Measurements from ENCODE around the gene CYP4F8. TPM values are rescaled to one million over a fixed set of nuclear protein-coding genes. Genes with fewer than 3 reads are reported as not detected.

CYP4F8 gene
- total RNA-seq, 1 donor from 2014 or later, result 2.0 TPM

DNA sequence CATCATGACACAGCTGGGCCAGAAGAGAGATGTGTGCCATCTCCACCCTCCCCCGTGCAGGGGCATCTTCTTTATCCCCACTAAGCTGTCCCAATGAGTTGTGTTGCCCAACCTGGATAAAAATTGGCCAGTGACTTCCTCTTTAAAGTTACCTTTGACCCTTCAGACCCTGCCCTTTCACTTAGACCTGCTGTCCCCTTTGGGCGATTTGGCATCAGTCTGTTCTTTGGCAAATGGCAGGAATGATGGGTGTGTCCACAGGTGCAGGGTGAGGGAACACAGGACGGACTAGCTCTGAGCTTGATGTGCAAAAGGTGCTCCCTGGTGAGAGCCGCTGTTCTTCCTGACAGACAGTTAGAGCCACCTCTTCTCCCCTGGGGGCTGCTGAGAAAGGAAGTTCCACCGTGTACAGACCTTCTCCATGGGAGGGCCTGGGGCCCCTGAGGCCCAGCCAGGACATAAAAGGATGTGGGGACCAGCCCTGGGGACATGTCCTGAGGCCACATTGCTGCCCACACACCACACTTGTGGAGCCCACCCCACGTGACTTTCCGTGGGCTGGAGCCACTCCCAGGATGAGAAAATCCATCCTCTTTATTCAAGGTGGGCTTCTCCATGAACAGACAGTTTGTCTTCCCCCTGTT lies 1.7 kb downstream of the CYP4F8 start:
- DNase-seq (ENCODE audit: low spot score), result no peak

DNA sequence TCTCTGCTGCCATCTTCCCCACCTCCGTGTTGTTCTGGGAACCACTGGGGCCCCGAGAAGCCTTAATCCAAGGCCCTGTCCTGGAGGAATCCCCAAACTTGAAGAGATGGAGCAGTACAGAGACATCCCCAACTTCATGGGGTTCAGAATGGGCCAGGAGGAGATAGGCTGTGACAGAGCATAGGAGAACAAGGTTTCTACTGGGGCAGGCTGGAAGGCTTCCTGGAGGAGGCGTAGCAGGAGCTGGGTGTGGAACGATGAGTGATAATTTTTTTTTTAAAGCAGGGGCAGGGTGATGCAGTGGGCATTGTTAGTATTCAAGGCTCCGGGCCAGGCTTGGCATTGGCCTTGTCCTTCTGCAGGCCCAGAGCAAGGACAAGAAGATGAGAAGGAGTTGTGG lies 3.3 kb downstream of the CYP4F8 start:
- DNase-seq (ENCODE audit: low spot score), result no peak

DNA sequence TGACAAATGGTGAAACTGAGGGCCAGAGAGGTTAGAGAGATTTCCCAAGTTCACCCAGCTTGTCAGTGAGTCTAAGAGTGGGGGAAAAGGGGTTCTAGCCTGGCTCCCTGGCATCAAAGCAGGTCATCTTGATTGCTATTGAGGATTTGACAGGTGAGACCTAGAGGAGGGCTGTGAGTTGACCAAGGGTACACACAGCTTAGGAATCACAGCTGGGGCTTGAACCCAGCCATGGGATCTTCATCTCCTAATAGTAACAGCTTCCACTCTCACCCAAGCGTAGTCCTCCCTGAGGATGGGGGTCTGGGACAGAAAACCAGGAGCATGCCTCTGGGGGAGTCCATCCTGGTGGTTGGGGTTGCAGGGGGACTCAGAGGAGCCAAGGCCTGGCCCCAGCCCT lies 6.8 kb downstream of the CYP4F8 start:
- no peak for DNase-seq (ENCODE audit: low spot score)

DNA sequence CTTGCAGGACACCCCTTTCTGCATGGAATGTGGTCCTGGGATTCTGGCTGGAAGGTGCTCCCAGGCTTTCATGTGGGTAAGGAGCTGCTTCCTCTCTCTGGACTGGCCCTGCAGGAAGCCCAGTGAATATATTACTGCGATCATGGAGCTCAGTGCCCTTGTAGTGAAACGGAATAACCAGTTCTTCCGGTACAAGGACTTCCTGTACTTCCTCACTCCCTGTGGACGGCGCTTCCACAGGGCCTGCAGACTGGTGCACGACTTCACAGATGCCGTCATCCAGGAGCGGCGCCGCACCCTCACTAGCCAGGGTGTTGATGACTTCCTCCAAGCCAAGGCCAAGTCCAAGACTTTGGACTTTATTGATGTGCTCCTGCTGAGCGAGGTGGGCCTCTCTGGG lies 8.0 kb downstream of the CYP4F8 start:
- peak; percentile 86 for DNase-seq (ENCODE audit: low spot score)

DNA sequence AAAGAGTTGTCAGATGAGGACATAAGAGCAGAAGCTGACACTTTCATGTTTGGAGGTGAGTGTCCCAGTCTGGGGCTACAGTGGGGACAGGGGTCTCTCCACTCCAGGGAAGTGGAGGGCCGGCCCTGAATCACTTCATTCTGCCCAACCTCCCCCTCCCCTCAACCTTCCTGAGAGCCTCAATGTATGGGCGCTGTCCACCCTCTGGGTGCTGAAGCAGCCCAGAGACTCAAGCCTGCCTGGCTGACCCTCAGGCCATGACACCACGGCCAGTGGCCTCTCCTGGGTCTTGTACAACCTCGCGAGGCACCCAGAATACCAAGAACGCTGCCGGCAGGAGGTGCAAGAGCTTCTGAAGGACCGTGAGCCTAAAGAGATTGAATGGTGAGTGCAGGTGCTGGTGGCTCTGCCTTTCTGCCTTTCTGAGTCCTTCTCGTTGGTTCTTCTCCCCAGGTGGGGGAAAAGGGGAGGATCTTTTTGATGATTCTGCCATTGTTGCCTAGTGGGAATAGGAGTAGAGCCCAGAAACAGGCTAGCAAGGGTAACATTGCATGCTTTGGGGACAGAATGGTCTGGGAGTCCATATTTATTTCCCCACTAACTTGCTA lies 8.8 kb downstream of the CYP4F8 start:
- DNase-seq (ENCODE audit: low spot score), result peak; percentile 23

DNA sequence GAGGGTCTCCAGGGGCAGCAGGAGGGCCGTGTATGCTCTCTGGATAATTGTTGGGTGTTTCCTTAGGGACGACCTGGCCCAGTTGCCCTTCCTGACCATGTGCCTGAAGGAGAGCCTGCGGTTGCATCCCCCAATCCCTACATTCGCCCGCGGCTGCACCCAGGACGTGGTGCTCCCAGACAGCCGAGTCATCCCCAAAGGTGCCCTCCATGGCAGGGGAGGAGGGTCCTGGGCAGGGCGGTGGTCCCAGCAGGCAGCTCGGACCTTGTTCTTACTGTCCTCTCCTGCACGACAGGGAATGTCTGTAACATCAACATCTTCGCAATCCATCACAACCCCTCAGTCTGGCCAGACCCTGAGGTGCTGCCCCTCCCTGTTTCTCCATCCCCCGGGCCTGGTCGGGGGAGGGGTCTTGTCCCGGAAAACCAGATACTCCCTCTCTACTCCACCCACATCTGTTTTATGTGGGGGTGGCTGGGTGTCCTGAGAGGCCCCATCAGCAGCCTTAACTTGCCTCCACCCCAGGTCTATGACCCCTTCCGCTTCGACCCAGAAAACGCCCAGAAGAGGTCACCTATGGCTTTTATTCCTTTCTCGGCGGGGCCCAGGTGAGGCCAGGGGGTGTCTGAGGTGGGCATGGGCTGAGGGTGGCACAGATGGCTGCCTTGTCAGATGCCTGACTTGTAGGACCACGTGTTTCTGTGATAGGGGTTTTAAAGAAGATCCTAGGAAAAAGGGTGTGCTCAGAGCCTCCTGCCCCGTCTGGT lies 13.4 kb downstream of the CYP4F8 start:
- no peak for DNase-seq (ENCODE audit: low spot score)

DNA sequence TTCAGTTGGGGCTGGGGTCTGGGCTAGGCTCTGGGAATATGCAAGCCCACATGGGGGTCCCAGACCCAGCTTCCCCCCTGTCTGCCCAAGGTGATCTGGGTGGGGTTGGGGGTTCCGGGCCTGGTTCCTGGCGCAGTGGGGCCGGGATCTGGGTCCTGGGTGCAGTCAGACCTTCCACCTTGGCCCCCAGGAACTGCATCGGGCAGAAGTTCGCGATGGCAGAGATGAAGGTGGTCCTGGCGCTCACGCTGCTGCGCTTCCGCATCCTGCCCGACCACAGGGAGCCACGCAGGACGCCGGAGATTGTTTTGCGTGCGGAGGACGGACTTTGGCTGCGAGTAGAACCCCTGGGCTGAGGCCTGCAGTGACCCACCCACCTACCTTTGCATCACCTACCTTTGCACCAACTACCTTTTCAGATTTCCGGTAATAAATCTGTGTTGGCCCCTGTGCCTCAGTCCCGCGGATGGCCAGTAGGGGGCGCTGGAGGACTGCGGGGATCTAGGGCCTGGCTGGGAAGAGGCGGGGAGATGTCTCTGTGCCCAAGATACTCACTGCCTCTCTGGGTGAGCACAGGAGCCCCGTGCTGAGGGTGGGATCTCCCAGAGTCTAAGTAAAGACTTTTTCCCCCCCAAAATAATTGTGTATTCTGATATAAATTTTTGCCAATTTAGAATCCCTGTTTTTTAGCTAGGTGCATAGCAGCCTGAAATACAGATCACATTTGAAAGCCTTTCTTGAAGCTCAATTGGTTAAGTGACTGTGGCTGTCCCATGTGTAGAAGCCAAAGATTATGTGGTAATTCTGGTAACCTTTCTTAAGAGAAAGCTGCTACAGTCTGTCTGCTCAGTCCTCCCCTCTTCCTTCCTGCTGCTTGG lies 14.2 kb downstream of the CYP4F8 start:
- peak; percentile 82 for DNase-seq (ENCODE audit: low spot score)

DNA sequence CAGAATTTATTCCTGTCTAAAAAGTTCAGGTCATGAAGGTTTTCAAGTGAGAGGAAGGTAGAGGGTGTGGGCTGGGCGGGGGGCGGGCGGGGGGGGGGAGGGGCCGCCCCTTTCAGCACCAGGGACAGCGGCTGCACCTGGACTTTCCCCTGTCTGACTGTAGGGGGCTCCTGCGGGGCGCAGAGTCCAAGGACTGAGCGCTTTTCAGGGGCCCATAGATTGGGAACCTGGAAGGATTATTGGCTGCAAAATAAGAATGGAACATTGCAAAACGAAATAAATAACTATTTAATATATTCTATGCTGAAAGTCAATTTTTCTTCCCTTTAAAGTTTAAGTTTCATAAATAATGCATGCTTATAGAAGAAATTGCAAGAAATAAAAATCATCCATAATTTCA lies 16.8 kb downstream of the CYP4F8 start:
- DNase-seq (ENCODE audit: low spot score), result no peak

DNA sequence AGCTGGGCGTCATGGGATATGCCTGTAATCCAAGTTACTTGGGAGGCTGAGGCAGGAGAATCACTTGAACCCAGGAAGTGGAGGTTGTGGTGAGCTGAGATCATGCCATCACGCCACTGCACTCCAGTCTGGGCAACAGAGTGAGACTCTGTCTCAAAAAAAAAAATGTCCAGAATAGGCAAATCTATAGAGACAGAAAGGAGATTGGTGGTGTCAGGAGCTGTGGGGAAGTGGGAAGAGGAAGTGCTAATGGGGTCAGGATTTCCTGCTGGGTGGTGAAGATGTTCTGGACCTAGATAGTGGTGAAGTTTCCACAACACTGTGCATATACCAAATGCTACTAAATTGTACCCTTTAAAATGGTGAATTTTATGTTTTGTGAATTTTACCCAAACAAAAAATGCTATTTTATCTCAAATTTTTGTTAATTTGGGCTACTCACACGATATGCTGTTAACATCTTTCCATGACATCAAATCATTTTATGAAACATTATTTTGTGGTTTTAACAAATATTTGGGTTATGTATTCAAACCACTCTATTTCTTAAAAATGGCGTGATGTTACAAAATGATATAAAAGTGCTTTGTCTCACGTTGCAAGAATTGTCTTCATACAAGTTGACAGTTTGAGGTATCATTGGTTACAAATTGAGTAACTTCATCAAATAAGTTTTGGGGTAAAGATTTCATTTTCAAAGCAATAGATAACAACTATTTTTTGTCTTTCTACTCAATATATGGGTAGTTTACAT lies 18.2 kb downstream of the CYP4F8 start:
- DNase-seq (ENCODE audit: low spot score), result no peak

DNA sequence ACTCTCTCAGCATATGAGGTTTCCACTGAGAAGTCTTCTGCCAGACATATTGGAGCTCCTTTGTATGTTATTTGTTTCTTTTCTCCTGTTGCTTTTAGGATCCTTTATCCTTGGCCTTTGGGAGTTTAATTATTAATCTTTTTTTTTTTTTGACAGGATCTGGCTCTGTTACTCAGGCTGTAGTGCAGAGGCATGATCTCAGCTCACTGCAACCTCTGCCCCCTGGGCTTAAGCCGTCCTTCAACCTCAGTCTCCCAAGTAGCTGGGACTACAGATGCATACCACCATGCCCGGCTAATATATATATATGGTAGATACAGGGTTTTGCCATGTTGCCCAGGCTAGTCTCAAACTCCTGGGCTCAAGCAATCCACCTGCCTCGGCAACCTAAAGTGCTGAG lies 19.1 kb downstream of the CYP4F8 start:
- DNase-seq (ENCODE audit: low spot score), result no peak

DNA sequence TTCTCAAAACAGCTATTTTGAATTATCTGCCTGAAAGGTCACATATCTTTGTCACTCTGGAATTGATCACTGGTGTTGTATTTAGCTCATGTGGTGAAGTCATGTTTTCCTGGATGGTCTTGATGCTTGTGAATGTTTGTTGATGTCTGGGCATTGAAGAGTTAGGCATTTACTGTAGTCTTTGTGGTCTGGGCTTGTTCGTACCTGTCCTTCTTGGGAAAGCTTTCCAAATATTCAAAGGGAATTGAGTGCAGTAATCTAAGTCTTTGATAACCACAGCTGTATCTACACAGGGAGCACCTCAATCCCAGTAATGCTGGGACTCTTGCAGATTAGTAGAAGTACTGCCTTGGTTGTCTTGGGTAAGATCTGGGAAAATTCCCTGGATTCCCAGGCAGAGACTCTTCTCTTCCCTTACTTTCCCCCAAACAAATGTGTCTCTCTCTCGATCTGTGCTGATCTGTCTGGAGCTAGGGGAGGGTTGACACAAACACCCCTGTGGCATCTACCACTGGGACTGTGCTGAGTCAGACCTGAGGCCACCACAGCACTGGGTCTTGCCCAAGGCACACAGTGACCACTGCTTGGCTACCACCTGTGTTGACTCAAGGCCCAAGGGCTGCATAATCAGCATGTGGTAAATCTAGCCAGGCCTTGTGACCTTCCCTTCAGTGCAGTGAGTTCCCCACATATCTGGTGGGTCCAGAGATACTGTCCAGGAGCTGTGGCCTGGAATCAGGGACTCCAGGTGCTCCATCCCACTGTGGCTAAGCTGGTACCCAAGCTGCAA lies 20.2 kb downstream of the CYP4F8 start:
- no peak for DNase-seq (ENCODE audit: low spot score)

DNA sequence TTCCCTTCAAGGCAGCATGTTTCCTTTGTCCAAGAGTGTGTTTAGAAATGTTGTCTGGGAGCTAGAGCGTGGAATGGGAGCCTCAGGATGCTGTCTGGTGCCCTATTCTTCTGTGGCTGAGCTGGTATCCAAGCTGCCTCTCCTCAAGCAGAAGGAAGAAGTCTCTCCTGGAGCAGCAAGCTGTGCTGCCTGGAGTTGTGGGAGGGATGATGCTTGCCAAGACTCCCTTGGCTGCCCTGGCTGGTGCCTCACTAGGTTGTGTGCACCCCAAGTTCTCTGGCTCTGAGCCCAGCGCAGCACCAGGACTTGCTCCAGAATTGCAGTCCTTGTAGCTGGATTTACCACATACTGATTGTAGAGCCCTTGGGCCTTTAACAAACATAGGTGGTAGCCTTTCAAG lies 21.0 kb downstream of the CYP4F8 start:
- no peak for DNase-seq (ENCODE audit: low spot score)

DNA sequence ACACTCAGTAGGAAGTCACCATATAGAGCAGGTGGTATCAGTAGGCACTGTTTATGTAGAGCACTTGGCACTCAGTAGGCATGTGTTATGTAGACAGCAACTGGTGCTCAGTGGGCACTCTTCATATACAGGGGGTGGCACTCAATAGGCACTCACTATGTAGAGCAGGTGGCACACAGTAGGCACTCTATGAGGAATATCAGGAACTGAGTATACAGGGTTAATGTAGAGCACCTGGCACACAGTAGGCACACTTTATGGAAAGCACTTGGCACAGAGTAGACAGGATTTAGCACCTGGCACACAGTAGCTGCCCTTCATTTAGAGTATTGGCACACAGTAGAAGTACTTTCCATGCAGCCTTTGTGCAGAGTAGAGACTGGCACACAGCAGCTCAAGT lies 24.6 kb downstream of the CYP4F8 start:
- no peak for DNase-seq (ENCODE audit: low spot score)

DNA sequence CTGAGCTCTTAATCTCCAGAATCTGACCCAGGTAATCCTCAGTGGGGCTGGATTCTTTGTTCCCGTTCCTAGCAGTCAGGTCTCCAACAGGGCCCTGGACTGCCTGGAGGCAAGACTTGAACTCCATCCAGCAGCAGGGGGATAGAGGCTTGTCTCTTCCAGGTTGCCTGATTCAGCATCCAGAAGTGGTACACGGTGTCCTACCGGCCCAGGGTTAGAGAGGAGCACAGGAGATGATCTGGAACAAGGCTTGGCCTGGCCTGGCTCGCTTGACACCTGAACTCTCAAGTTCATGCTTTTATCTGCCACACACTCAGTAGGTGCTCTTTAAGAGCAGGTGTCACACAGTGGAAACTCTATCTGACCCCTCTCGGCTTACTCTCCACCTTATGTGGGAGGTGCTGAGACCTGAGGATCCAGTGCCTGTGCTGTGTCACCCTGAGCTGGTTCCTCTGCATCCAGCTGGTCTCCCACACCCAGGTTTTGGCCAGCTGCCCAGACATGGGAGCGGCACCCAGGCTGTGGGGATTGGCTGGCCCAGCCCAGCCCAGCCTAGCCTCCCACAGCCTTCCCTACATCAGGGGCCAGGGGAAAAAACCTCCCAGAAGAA lies 25.4 kb downstream of the CYP4F8 start, which contains the start of gene CYP4F3:
CYP4F3 (plus strand) TSS at position 604 of the 610 bp plus-strand sequence. CDS start 519 bp downstream, outside the sequence.
- DNase-seq (ENCODE audit: low spot score), result peak; percentile 94

DNA sequence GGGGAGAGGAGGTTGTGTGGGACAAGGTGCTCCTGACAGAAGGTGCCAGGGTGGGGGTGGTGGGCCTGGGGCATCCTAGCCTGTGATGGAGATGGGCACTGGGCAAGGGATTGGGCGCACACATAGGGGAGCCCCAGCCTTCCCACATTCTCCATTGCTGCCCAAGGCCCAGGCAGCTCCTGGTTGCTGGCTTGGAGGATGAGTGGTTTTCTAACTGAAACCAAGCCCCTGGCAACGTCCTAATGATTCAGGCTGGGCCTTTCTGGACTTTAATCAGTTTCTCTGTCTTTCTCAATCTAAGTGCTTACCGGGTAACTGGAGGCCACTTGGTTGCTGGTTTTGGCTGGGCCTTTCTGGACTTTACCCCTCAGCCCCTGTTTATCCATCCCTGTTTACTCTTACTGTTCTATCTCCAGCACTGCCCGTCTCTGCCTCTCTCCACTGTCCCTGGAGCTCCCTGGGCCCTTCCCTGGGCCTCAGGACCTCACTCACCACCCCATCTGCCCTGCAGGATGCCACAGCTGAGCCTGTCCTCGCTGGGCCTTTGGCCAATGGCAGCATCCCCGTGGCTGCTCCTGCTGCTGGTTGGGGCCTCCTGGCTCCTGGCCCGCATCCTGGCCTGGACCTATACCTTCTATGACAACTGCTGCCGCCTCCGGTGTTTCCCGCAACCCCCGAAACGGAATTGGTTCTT lies 26.0 kb downstream of the CYP4F8 start:
- DNase-seq (ENCODE audit: low spot score), result peak; percentile 75

DNA sequence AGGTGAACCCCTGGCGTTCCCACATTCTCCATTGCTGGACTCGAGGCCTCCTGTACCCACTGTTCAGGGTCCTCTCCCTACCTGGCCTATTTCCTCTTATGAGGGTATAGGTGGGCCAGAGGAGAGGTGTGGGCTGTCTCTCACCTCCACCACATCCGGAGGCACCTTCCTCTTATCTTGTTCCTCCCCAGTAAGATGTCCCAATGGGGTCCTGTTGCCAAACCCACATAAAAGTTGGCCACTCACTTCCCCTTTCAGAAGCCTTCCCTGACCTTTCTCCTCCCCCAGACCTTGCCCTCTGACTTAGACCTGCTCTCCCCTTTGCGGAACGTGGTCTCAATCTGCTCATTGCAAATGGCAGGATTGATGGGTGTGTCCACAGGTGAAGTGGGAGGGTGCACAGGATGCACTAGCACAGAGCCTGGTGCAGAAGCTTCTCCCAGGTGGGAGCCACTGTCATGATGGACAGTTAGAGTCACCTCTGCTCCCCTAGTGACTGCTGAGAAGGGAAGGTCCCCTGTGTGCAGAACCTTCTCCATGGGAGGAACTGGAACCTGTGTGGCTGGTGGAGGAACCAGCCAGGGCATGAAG lies 27.0 kb downstream of the CYP4F8 start:
- DNase-seq (ENCODE audit: low spot score), result no peak

DNA sequence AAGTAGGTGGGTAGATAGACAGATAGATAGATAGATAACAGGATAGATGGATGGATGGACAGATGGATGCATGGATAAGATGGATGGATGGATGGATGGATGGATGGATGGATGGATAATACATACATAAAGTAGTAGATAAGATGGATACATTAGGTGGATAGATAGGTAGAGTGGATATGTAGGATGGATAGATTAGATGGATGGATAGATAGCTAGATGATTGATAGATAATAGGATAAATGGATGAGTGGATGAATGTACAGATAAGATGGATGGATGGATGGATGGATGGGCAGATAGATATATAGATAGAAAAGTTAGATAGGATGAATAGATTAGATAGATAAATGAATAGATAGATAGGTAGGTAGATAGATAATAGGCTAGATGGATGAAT lies 27.8 kb downstream of the CYP4F8 start:
- DNase-seq (ENCODE audit: low spot score), result no peak

DNA sequence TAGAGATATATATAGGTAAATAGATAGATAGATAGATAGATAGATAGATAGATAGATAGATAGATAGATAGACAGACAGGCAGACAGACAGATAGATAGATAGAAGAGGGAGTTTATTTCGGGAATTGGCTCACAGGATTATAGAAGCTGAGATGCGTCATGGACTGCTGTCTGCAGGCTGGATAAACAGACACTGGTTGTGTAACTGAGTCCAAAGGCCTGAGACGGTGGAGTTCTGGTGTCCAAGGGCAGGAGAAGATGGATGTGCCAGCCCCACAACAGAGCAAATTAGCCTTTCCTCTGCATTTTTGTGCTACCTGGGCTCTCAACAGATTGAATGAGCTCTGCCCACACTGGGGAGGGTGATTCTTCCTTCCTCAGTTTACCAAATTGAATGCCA lies 28.4 kb downstream of the CYP4F8 start:
- DNase-seq (ENCODE audit: low spot score), result no peak
